ENCODE measurements around the gene ATAD5.
"Not testable (repeated sequence)": the region's sequence is repeated elsewhere in the genome, so short reads cannot be mapped to it uniquely, and the experiment has no call there.

ATAD5 gene

GRCh38 chr17:30822919-30823318 lies 8.8 kb upstream of the ATAD5 start:
- not testable (repeated sequence) for DNase-seq

- DNase-seq: no peak
These were observed 8.3 kb upstream of the ATAD5 start for GRCh38 chr17:30823421-30823820.

- peak in 4 of 14 donors; percentile 36 to 58 (median 51) for DNase-seq
These were observed 7.8 kb upstream of the ATAD5 start for GRCh38 chr17:30824002-30824355.

GRCh38 chr17:30824356-30825145 lies 7.2 kb upstream of the ATAD5 start, which contains the start of gene CRLF3:
Gene CRLF3, minus strand, starts transcription at chr17:30824692. Its CDS starts 41 bp downstream, at chr17:30824651.
- DNase-seq: peak; percentile 8 to 91 (median 76)

- no peak for DNase-seq
These were observed 4.7 kb upstream of the ATAD5 start for GRCh38 chr17:30827082-30827481.

- DNase-seq: no peak
These were observed 2.7 kb upstream of the ATAD5 start for GRCh38 chr17:30829022-30829421.

GRCh38 chr17:30831257-30831656 lies 509 bp upstream of the ATAD5 start:
- DNase-seq: peak in 1 of 14 donors; percentile 37

GRCh38 chr17:30832438-30833124 lies 815 bp downstream of the ATAD5 start:
- no peak for DNase-seq

GRCh38 chr17:30838202-30838807 lies 6.5 kb downstream of the ATAD5 start:
- DNase-seq: no peak

GRCh38 chr17:30840771-30841170 lies 9.0 kb downstream of the ATAD5 start:
- DNase-seq: no peak

GRCh38 chr17:30848021-30848420 lies 16.3 kb downstream of the ATAD5 start:
- DNase-seq: no peak

- DNase-seq: no peak
These were observed 22.4 kb downstream of the ATAD5 start for GRCh38 chr17:30854146-30854545.

GRCh38 chr17:30858556-30859250 lies 26.9 kb downstream of the ATAD5 start:
- DNase-seq: no peak

- DNase-seq: no peak
These were observed 32.9 kb downstream of the ATAD5 start for GRCh38 chr17:30864636-30865035.

GRCh38 chr17:30869005-30869404 lies 37.2 kb downstream of the ATAD5 start:
- no peak for DNase-seq

- no peak for DNase-seq
These were observed 54.4 kb downstream of the ATAD5 start for GRCh38 chr17:30886187-30886586.

- DNase-seq: no peak
These were observed 62.5 kb downstream of the ATAD5 start for GRCh38 chr17:30894236-30894635.

- no peak for DNase-seq
These were observed 65.5 kb downstream of the ATAD5 start for GRCh38 chr17:30897311-30897710.

- DNase-seq: peak in 2 of 14 donors; percentile 33 to 34
These were observed 74.0 kb downstream of the ATAD5 start for GRCh38 chr17:30905742-30906100.

- peak; percentile 46 to 94 (median 81) for DNase-seq
These were observed 74.5 kb downstream of the ATAD5 start, which contains the start of gene TEFM for GRCh38 chr17:30906101-30906911. Gene TEFM, minus strand, starts transcription at chr17:30906238. Its CDS starts 40 bp downstream, at chr17:30906198.

GRCh38 chr17:30908717-30909420 lies 77.1 kb downstream of the ATAD5 start:
- no peak for DNase-seq
